HG03159 (cell line): Measurements from ENCODE around the gene HPSE.
"Not testable (repeated sequence)": the region's sequence is repeated elsewhere in the genome, so short reads cannot be mapped to it uniquely, and the experiment has no call there.

Experiments used
- ATAC-seq: cut with Tn5 transposase; IDR thresholded peaks from one replicate; pipeline ENCODE4 v1.9.1; 2021; ENCODE audit warnings: mild to moderate bottlenecking, moderate library complexity; ENCODE audit not compliant: unreplicated experiment

Gene HPSE

GRCh38 chr4:83284193-83285054 lies 50.2 kb downstream of the HPSE start, which contains the start of gene COQ2:
COQ2 (minus strand) TSS chr4:83284798; CDS start chr4:83284764, 34 bp downstream.
- ATAC-seq, result peak; percentile 66

GRCh38 chr4:83283181-83283580 lies 51.5 kb downstream of the HPSE start:
- no peak for ATAC-seq

GRCh38 chr4:83282049-83282535 lies 52.6 kb downstream of the HPSE start:
- no peak for ATAC-seq

GRCh38 chr4:83281307-83281706 lies 53.3 kb downstream of the HPSE start:
- ATAC-seq, result peak; percentile 22

- ATAC-seq, result peak; percentile 61
Measured at GRCh38 chr4:83276299-83277040, 58.2 kb downstream of the HPSE start.

GRCh38 chr4:83273926-83274325 lies 60.7 kb downstream of the HPSE start:
- not testable (repeated sequence) for ATAC-seq

- peak; percentile 75 for ATAC-seq
Measured at GRCh38 chr4:83272900-83273299, 61.7 kb downstream of the HPSE start.

- ATAC-seq, result no peak
Measured at GRCh38 chr4:83269256-83269655, 65.4 kb downstream of the HPSE start.

- no peak for ATAC-seq
Measured at GRCh38 chr4:83268491-83268890, 66.2 kb downstream of the HPSE start.

- ATAC-seq, result no peak
Measured at GRCh38 chr4:83267830-83268475, 66.7 kb downstream of the HPSE start.

- ATAC-seq, result no peak
Measured at GRCh38 chr4:83267121-83267829, 67.4 kb downstream of the HPSE start.

GRCh38 chr4:83266689-83267088 lies 68.0 kb downstream of the HPSE start:
- peak; percentile 60 for ATAC-seq

GRCh38 chr4:83263106-83263505 lies 71.5 kb downstream of the HPSE start:
- ATAC-seq, result no peak

- no peak for ATAC-seq
Measured at GRCh38 chr4:83262682-83263081, 72.0 kb downstream of the HPSE start.

- ATAC-seq, result no peak
Measured at GRCh38 chr4:83261307-83261706, 73.3 kb downstream of the HPSE start.

- no peak for ATAC-seq
Measured at GRCh38 chr4:83259586-83259985, 75.1 kb downstream of the HPSE start.

GRCh38 chr4:83258461-83258860 lies 76.2 kb downstream of the HPSE start:
- ATAC-seq, result no peak

GRCh38 chr4:83257811-83258210 lies 76.8 kb downstream of the HPSE start:
- ATAC-seq, result no peak

GRCh38 chr4:83255584-83255983 lies 79.1 kb downstream of the HPSE start:
- ATAC-seq, result no peak

- no peak for ATAC-seq
Measured at GRCh38 chr4:83252782-83253405, 81.8 kb downstream of the HPSE start.
